ENCODE results near the gene CLPTM1. TPM values are rescaled to one million over a fixed set of nuclear protein-coding genes. Genes with fewer than 3 reads are reported as not detected.
"Not testable (repeated sequence)": the region's sequence is repeated elsewhere in the genome, so short reads cannot be mapped to it uniquely, and the experiment has no call there.

CLPTM1 gene
- total RNA-seq, 1 donor from 2014 or later: 98.8 TPM

DNA sequence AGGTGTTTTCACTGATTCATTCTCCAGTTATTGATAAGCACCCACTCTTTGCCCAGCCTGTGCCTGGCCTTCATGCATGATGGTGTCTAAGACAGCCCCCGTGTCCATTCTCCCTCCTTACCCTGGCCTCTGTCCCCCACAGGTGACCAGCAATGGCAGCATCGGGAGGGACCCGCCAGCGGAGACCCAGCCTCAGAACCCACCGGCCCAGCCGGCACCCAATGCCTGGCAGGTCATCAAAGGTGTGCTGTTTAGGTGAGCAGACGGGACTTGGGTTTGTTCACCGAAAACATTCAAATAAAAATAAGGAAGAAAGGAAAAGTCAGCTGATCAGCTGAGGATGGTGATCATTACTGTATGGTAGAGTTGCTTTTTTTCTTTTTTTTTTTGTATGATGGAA lies 6.6 kb downstream of the CLPTM1 start:
- no peak overlapping the region for H3K27ac Mint-ChIP-seq
- TF ChIP-seq CTCF (IDR thresholded peaks at IDR 0.05; ENCODE audit: unreplicated experiment): no peak
- H3K9me3 Mint-ChIP-seq (ENCODE audit: low read depth): no peaks in the 10 kb centered on the region
- H3K27me3 Mint-ChIP-seq: no peaks in the 10 kb centered on the region
- H3K4me3 Mint-ChIP-seq (ENCODE audit: low read depth): no peak overlapping the region
- H3K4me1 Mint-ChIP-seq (ENCODE audit: low read depth): peaks cover 4% of the 10 kb centered on the region
- no peak for DNase-seq (ENCODE audit: low spot score, unreplicated experiment)
- peaks cover 5% of the 10 kb centered on the region for H3K36me3 Mint-ChIP-seq (ENCODE audit: insufficient read depth)

GRCh38 chr19:44968118-44968517 lies 12.9 kb downstream of the CLPTM1 start:
- H3K4me1 Mint-ChIP-seq (ENCODE audit: low read depth): no peaks in the 10 kb centered on the region
- peaks cover 6% of the 10 kb centered on the region for H3K36me3 Mint-ChIP-seq (ENCODE audit: insufficient read depth)
- no peaks in the 10 kb centered on the region for H3K9me3 Mint-ChIP-seq (ENCODE audit: low read depth)
- TF ChIP-seq CTCF (IDR thresholded peaks at IDR 0.05; ENCODE audit: unreplicated experiment): no peak
- H3K27ac Mint-ChIP-seq: no peak overlapping the region
- DNase-seq (ENCODE audit: low spot score, unreplicated experiment): no peak
- no peaks in the 10 kb centered on the region for H3K27me3 Mint-ChIP-seq
- H3K4me3 Mint-ChIP-seq (ENCODE audit: low read depth): no peak overlapping the region

DNA sequence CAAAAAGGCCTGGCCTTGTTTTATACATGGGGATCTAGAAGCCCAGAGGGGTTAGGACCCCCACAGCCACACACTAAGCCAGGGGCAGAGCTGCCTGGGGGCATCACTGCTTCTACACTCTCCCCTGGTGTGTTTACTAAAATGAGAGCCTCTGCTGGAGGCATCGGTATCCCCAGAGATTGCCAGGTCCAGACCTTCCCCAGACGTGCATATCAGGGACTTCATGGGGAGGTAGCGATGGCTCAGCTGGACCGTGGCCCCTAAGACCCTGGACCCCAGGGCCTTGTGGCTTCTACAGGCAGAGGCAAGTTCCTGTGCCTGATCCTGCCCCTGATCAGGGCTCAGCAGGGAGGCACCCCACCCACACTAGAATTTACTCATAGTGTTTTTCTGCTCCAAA lies 13.5 kb downstream of the CLPTM1 start:
- TF ChIP-seq CTCF (IDR thresholded peaks at IDR 0.05; ENCODE audit: unreplicated experiment): no peak
- Mint-ChIP-seq H3K36me3 (ENCODE audit: insufficient read depth) (peaks cover 6% of the 10 kb centered on the region), H3K27ac (no peak overlapping the region), H3K4me1 (ENCODE audit: low read depth) (no peaks in the 10 kb centered on the region), H3K4me3 (ENCODE audit: low read depth) (no peak overlapping the region), H3K9me3 (ENCODE audit: low read depth) (no peaks in the 10 kb centered on the region), H3K27me3 (no peaks in the 10 kb centered on the region)
- DNase-seq (ENCODE audit: low spot score, unreplicated experiment): no peak

DNA sequence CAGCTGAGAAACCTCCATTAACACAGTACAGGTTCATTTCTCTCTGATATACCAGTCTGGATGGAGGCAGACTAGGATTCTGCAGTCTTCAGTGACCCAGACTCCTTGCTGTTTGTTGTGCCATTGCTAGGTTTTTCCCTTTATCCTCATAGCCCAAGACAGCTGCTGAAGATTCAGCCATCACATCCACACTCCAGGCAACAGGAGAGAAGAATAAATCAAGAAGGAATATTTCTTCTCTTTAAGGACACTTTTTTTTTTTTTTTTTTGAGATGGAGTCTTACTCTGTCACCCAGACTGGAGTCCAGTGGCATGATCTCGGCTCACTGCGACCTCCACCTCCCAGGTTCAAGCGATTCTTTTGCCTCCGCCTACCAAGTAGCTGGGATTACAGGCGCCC lies 14.3 kb downstream of the CLPTM1 start:
- Mint-ChIP-seq H3K4me3 (ENCODE audit: low read depth) (no peak overlapping the region), H3K36me3 (ENCODE audit: insufficient read depth) (peaks cover 8% of the 10 kb centered on the region), H3K27me3 (no peaks in the 10 kb centered on the region), H3K4me1 (ENCODE audit: low read depth) (no peaks in the 10 kb centered on the region), H3K27ac (no peak overlapping the region), H3K9me3 (ENCODE audit: low read depth) (no peaks in the 10 kb centered on the region)
- DNase-seq (ENCODE audit: low spot score, unreplicated experiment): no peak
- no peak for TF ChIP-seq CTCF (IDR thresholded peaks at IDR 0.05; ENCODE audit: unreplicated experiment)

DNA sequence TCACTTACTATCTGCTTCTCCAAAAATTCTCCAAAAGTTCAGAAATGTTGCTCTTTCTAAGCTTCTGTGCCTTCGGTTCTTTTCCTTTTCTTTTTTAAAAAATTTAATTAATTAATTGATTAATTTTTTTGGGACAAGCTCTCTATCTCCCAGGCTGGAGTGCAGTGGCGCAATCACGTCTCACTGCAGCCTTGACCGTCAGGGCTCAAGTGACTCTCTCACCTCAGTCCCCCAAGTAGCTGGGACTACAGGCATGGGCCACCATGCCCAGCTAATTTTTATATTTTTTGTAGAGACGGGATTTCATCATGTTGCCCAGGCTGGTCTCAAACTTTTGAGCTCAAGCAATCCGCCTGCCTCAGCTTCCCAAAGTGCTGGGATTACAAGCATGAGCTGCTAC lies 16.3 kb downstream of the CLPTM1 start:
- not testable (repeated sequence) for H3K9me3 Mint-ChIP-seq (ENCODE audit: low read depth); H3K4me3 Mint-ChIP-seq (ENCODE audit: low read depth); H3K27ac Mint-ChIP-seq; H3K27me3 Mint-ChIP-seq; H3K36me3 Mint-ChIP-seq (ENCODE audit: insufficient read depth); H3K4me1 Mint-ChIP-seq (ENCODE audit: low read depth); DNase-seq (ENCODE audit: low spot score, unreplicated experiment)

DNA sequence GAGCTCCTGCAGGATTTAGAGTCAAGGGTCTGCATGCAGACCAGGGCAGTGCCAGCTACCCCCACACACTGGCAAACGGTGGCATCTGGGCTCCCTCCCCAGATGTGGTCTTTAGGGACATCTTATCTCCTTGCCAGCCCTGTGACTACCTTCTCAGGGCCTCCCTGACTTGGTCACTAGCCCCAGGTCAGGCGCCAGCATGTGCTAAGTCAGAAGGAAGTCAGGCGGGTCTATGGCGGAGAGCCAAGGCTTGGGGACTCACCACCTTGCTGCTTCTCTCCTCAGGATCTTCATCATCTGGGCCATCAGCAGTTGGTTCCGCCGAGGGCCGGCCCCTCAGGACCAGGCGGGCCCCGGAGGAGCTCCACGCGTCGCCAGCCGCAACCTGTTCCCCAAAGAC lies 17.6 kb downstream of the CLPTM1 start:
- no peak for DNase-seq (ENCODE audit: low spot score, unreplicated experiment)
- H3K36me3 Mint-ChIP-seq (ENCODE audit: insufficient read depth): peaks cover 9% of the 10 kb centered on the region
- no peaks in the 10 kb centered on the region for H3K27me3 Mint-ChIP-seq
- H3K9me3 Mint-ChIP-seq (ENCODE audit: low read depth): no peaks in the 10 kb centered on the region
- no peak overlapping the region for H3K27ac Mint-ChIP-seq
- H3K4me3 Mint-ChIP-seq (ENCODE audit: low read depth): no peak overlapping the region
- no peak for TF ChIP-seq CTCF (IDR thresholded peaks at IDR 0.05; ENCODE audit: unreplicated experiment)
- H3K4me1 Mint-ChIP-seq (ENCODE audit: low read depth): no peaks in the 10 kb centered on the region

Measured in progenitor cell of endocrine pancreas (in vitro differentiated cells).